ENCODE data around the gene C4BPB.

The C4BPB gene

GRCh38 chr1:207140536-207140935 is 51.9 kb downstream of the C4BPB start:
- no peak for DNase-seq (ENCODE audit: low read depth in 2 of 2)

DNA sequence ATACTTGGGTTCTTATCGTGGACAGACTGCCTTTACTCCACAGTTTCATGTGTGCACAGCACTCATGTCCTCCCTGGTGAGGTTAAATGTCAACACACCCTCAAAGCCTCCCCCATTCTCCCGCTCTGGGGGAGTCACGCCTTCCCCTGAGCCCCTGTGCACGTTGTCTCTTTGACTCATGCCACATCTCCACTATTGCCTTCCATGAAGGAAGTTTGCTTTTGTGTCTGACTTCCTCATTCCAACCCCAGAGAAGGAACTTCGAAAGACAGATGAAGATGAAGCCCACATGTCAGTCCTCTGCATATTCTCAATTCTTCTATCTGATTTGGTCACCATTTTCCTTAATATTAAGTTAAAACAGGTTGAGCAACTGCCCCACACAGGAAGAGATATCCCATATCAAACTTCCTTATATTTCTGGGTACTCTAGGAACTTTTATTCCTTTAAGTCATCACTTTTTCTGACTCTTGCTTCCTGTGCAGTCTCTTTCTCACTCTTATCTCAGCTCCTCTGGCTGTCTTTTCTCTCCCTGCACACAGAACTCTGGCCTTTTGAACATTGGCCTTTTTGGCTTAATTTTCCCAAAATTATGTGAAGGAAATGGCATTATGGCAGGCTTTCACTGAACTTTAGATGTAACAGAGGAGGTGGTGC is 56.9 kb downstream of the C4BPB start:
- DNase-seq (ENCODE audit: low read depth in 2 of 2) = no peak

All from fibroblast of skin of left biceps (primary cell).